CD4-positive, alpha-beta T cell (primary cell): ENCODE results near the gene SATB2. TPM values are rescaled to one million over a fixed set of nuclear protein-coding genes. Genes with fewer than 3 reads are reported as not detected.

Experiments used
- ATAC-seq: fragments of 200-7000 bp; cut with Tn5 transposase; one replicate; pipeline ENCODE4 v1.10.0; 2022; ENCODE audit warnings: mild to moderate bottlenecking; ENCODE audit not compliant: poor library complexity
- CTCF ChIA-PET: fragments of 350-600 bp; sonication (Branson Sonifier 250); formaldehyde crosslinking; loops from one replicate; lab custom pipeline; 2021; ENCODE audit warnings: antibody characterized with exemption, inconsistent platforms; lab: Charles Lee
- POLR2A ChIA-PET: fragments of 350-600 bp; sonication (Branson Sonifier 250); formaldehyde crosslinking; loops from one replicate; lab custom pipeline; 2021; ENCODE audit warnings: antibody characterized with exemption, inconsistent platforms; lab: Charles Lee
- DNase-seq, 14 experiments: peaks; one replicate each; pipeline ENCODE4 v3.0.0-alpha.2; 2013 to 2020; ENCODE audit warnings: mixed read lengths in 2 of 14
- H3K27ac ChIP-seq, 2 donors: one replicate each; pipeline versions ENCODE4 v1.5.1 to v1.7.0; 2013; ENCODE audit warnings: low read length in 2 of 2, low read depth in 1 of 2, mild to moderate bottlenecking in 1 of 2
- H3K27me3 ChIP-seq, 2 experiments: 1 replicate in 1 of 2; 2 replicates in 1 of 2; pipeline versions ENCODE4 v1.6.1 to v1.7.0; 2013; ENCODE audit warnings: low read length in 2 of 2, control low read depth in 1 of 2, mild to moderate bottlenecking in 1 of 2, moderate library complexity in 1 of 2; ENCODE audit not compliant: insufficient read depth in 2 of 2, control insufficient read depth in 1 of 2
- H3K36me3 ChIP-seq: one replicate; pipeline ENCODE4 v1.6.1; 2013; ENCODE audit warnings: low read length, control low read depth; ENCODE audit not compliant: insufficient read depth
- H3K4me1 ChIP-seq: one replicate; pipeline ENCODE4 v1.6.1; 2013; ENCODE audit warnings: low read length, control low read depth; ENCODE audit not compliant: insufficient read depth
- H3K4me3 ChIP-seq: one replicate; pipeline ENCODE4 v1.5.1; 2013; ENCODE audit warnings: mild to moderate bottlenecking, low read length, moderate library complexity
- H3K9me3 ChIP-seq, 2 experiments: 1 replicate in 1 of 2; 2 replicates in 1 of 2; pipeline versions ENCODE4 v1.6.1 to v1.7.0; 2013; ENCODE audit warnings: low read length in 2 of 2, mild to moderate bottlenecking in 2 of 2, control low read depth in 1 of 2, moderate library complexity in 1 of 2; ENCODE audit not compliant: control insufficient read depth in 1 of 2, insufficient read depth in 1 of 2
- H3K27ac Mint-ChIP-seq: one replicate; pipeline ENCODE4 v1.8.0; 2020; ENCODE audit warnings: mixed read lengths
- H3K27me3 Mint-ChIP-seq: one replicate; pipeline ENCODE4 v1.8.0; 2021; ENCODE audit warnings: mixed read lengths
- H3K36me3 Mint-ChIP-seq: one replicate; pipeline ENCODE4 v1.8.0; 2021; ENCODE audit warnings: low read depth, mixed read lengths
- H3K4me1 Mint-ChIP-seq: one replicate; pipeline ENCODE4 v1.8.0; 2021; ENCODE audit warnings: low read depth, mixed read lengths
- H3K4me3 Mint-ChIP-seq: one replicate; pipeline ENCODE4 v1.8.0; 2020; ENCODE audit warnings: mild to moderate bottlenecking, mixed read lengths
- H3K9me3 Mint-ChIP-seq: one replicate; pipeline ENCODE4 v1.8.0; 2020; ENCODE audit warnings: mixed read lengths
- intact Hi-C, 2 experiments: fragments of 100-400 bp; cut with DNase I in 1 of 2; cut with micrococcal nuclease in 1 of 2; formaldehyde crosslinking; loops; one replicate each; pipeline versions ENCODE4 v1.15.1 to v1.9.0; 2023 to 2025; cut with DNase I, micrococcal nuclease
- total RNA-seq, 174 experiments: library from RNA in 2 of 174; stranded (reverse) in 2 of 174; gene quantifications; one replicate each; pipeline ENCODE4 v1.2.3 and lab custom pipeline; 2021 to 2026
- TF ChIP-seq, protein P1 (sequence below): fragments of 200-600 bp; IDR thresholded peaks from one replicate; pipeline ENCODE4 v1.8.0; 2022; ENCODE audit warnings: antibody characterized with exemption, mild to moderate bottlenecking

The SATB2 gene
- total RNA-seq, 2 experiments from 2014 or later = not detected

DNA sequence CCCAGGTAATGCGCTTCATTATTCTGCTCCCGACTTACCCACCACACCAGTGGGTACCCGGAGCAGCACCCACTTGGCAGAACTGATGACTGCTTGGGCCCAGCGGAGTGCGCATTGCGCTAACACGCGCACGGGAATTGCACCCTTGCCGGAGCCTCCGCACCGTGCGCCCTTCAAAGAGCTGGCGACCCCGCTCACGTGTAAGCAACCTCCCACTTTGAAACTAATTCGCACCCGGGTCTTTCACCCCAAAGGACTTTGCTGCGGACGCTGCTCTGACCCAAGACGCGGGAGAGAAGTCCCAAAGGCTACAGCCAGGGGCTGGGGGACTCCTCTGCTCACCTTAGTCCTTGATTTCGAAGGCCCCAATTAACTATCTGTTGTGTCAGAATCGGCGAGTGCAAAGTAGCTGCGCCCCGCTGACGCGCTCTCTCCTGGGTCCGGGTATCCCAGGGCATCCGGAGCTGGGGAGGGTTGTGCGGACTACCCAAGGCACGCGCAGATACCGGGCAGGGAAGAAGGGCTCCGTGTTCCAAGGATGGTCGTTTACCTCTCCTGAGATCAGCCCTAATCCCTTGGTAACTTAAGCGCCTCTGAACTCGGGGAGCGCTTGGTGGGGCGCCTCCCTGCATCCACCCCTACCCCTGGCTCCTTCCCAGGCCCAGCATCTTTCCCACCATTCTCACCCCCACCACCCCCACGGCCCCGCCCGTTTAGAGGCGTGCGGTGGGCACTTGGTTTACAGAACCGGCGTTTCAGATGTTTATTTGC is 13.1 kb upstream of the SATB2 start:
- peaks cover under 1 to 51% of the 10 kb centered on the region in 2 experiments for H3K9me3 ChIP-seq
- peaks cover 37% of the 10 kb centered on the region for H3K4me1 ChIP-seq
- Mint-ChIP-seq H3K4me1 (peaks cover 33% of the 10 kb centered on the region), H3K4me3 (peak overlapping the region; percentile 22), H3K36me3 (no peaks in the 10 kb centered on the region), H3K27ac (no peak overlapping the region), H3K27me3 (peaks cover 97% of the 10 kb centered on the region), H3K9me3 (no peaks in the 10 kb centered on the region)
- DNase-seq (no peak), ATAC-seq (no peak)
- ChIA-PET POLR2A (no interaction called here), CTCF (interaction anchor here (1.4 kb wide), 1 partner anchor 18 kb away, joined by 3 read pairs; no protein-coding TSS in a partner anchor)
- H3K4me3 ChIP-seq = no peak overlapping the region
- no peaks in the 10 kb centered on the region for H3K36me3 ChIP-seq
- intact Hi-C loops = loop anchor here in 1 of 2 experiments (2.0 kb wide), 1 partner anchor 16 kb away; no protein-coding TSS in a partner anchor
- TF ChIP-seq, protein P1, sequence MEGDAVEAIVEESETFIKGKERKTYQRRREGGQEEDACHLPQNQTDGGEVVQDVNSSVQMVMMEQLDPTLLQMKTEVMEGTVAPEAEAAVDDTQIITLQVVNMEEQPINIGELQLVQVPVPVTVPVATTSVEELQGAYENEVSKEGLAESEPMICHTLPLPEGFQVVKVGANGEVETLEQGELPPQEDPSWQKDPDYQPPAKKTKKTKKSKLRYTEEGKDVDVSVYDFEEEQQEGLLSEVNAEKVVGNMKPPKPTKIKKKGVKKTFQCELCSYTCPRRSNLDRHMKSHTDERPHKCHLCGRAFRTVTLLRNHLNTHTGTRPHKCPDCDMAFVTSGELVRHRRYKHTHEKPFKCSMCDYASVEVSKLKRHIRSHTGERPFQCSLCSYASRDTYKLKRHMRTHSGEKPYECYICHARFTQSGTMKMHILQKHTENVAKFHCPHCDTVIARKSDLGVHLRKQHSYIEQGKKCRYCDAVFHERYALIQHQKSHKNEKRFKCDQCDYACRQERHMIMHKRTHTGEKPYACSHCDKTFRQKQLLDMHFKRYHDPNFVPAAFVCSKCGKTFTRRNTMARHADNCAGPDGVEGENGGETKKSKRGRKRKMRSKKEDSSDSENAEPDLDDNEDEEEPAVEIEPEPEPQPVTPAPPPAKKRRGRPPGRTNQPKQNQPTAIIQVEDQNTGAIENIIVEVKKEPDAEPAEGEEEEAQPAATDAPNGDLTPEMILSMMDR = no peak
- H3K27me3 ChIP-seq = peaks cover 83 to 93% of the 10 kb centered on the region in 2 experiments
- H3K27ac ChIP-seq = no peak overlapping the region

DNA sequence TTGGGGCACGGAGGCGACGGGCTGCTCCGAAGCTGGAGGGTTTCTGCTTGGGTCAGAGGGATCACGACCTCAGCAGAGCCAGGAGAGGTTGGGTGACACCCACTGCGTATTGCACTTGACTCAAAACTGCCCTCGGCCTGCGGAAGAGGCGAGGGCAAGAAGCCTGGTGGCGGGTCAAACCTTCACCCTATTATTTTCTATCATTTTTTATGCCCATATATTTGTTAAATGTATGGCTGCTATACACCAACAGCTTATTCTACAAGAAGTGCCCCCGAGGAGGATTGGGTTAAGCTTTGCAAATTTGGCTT is 12.6 kb upstream of the SATB2 start:
- ChIA-PET CTCF (interaction anchor here (1.0 kb wide), 1 partner anchor 18 kb away, joined by 3 read pairs; no protein-coding TSS in a partner anchor), POLR2A (no interaction called here)
- ATAC-seq = no peak
- intact Hi-C loops = loop anchor here in 1 of 2 experiments (2.0 kb wide), 1 partner anchor 16 kb away; no protein-coding TSS in a partner anchor
- Mint-ChIP-seq H3K9me3 (no peaks in the 10 kb centered on the region), H3K27me3 (peaks cover 98% of the 10 kb centered on the region), H3K27ac (no peak overlapping the region), H3K4me3 (no peak overlapping the region), H3K4me1 (peaks cover 33% of the 10 kb centered on the region), H3K36me3 (no peaks in the 10 kb centered on the region)
- no peaks in the 10 kb centered on the region for H3K36me3 ChIP-seq
- no peak overlapping the region for H3K4me3 ChIP-seq
- peaks cover 5 to 52% of the 10 kb centered on the region in 2 experiments for H3K9me3 ChIP-seq
- H3K27ac ChIP-seq = no peak overlapping the region
- TF ChIP-seq, protein P1 = no peak
- H3K4me1 ChIP-seq = peaks cover 37% of the 10 kb centered on the region
- peaks cover 83 to 96% of the 10 kb centered on the region in 2 experiments for H3K27me3 ChIP-seq
- DNase-seq = no peak

DNA sequence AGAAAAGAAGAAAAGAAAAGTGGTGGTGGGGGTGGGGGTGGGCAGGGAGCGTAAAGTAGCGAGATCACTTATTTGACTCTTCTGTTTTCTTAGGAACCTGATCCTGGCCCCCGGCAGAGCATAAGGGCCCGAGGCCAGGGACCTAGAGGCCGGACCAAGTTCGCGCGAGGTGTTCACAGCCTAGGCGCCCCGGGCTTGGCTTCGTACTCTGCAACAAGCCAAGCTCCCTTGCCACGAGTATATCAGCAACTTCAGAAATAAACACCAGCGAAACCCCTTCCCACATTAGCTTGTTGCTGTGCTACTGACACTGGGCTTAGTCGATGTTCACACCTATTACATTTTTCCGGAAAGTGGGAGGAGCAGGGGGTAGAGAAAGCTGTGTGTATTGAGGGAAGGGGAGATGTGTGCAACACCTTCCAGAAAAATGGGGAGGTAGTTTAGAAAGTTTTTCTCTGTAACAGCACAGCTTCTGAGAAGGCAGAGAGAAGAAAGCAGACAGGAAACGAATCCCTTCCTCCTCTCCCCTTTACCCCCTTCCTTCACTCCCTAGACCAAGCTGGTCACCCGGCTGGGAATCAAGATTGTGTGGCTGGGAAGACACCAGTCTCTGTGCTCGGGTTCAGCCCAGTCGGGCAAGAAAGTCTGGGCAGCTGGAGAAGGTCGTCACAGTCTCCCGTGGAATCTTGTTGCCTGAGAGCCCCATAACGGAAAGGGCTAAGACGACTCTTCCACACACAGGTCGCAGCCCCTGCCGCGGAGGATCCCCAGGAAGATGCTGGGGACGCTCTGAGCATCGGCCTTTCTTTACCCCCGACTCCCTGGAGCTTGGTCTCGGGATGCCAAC is 12.0 kb upstream of the SATB2 start:
- POLR2A ChIA-PET = no interaction called here
- Histone ChIP-seq H3K9me3 (peaks cover 8 to 54% of the 10 kb centered on the region in 2 experiments), H3K4me3 (no peak overlapping the region), H3K27me3 (peaks cover 85 to 97% of the 10 kb centered on the region in 2 experiments), H3K4me1 (peaks cover 39% of the 10 kb centered on the region), H3K27ac (no peak overlapping the region), H3K36me3 (no peaks in the 10 kb centered on the region)
- intact Hi-C loops = loop anchor here in 1 of 2 experiments (2.0 to 10.0 kb wide), 3 partner anchors 15 to 1765 kb away; partner anchors contain the start of gene MARS2
- Mint-ChIP-seq H3K36me3 (no peaks in the 10 kb centered on the region), H3K27me3 (peaks cover 98% of the 10 kb centered on the region), H3K4me1 (peaks cover 38% of the 10 kb centered on the region), H3K27ac (no peak overlapping the region), H3K4me3 (no peak overlapping the region), H3K9me3 (no peaks in the 10 kb centered on the region)
- TF ChIP-seq, protein P1 = no peak
- ATAC-seq = no peak
- CTCF ChIA-PET = interaction anchor here (1.0 kb wide), 1 partner anchor 17 kb away, joined by 3 read pairs; no protein-coding TSS in a partner anchor
- peak in 1 of 14 experiments; percentile 4 for DNase-seq
